Measurements from ENCODE around the gene B4GALT3.

The B4GALT3 gene

GRCh38 chr1:161201836-161202712 is 24.8 kb upstream of the B4GALT3 start, which contains the start of gene NDUFS2:
Gene NDUFS2 (plus strand): TSS chr1:161202367. CDS start chr1:161202386, 19 bp downstream.
- peak; percentile 100 for DNase-seq

GRCh38 chr1:161200992-161201835 is 23.9 kb upstream of the B4GALT3 start:
- DNase-seq = peak; percentile 44

- DNase-seq = peak; percentile 41
Measured at GRCh38 chr1:161200421-161200991, 23.2 kb upstream of the B4GALT3 start.

- DNase-seq = peak; percentile 68
Measured at GRCh38 chr1:161199506-161200139, 22.3 kb upstream of the B4GALT3 start.

GRCh38 chr1:161198897-161199431 is 21.7 kb upstream of the B4GALT3 start, which contains the start of gene ADAMTS4:
Gene ADAMTS4 (minus strand): TSS chr1:161199054. CDS start chr1:161198627, 427 bp downstream.
- peak; percentile 49 for DNase-seq

- DNase-seq = peak; percentile 79
Measured at GRCh38 chr1:161198194-161198896, 21.0 kb upstream of the B4GALT3 start.

- no peak for DNase-seq
Measured at GRCh38 chr1:161197560-161198193, 20.4 kb upstream of the B4GALT3 start.

GRCh38 chr1:161196521-161197451 is 19.5 kb upstream of the B4GALT3 start:
- no peak for DNase-seq

GRCh38 chr1:161196111-161196510 is 18.8 kb upstream of the B4GALT3 start:
- DNase-seq = no peak

GRCh38 chr1:161195171-161195570 is 17.9 kb upstream of the B4GALT3 start:
- DNase-seq = no peak

- DNase-seq = no peak
Measured at GRCh38 chr1:161193561-161194235, 16.4 kb upstream of the B4GALT3 start.

- peak; percentile 83 for DNase-seq
Measured at GRCh38 chr1:161192476-161193465, 15.5 kb upstream of the B4GALT3 start.

- DNase-seq = no peak
Measured at GRCh38 chr1:161191971-161192370, 14.7 kb upstream of the B4GALT3 start.

GRCh38 chr1:161190962-161191521 is 13.7 kb upstream of the B4GALT3 start:
- peak; percentile 68 for DNase-seq

GRCh38 chr1:161189036-161189435 is 11.7 kb upstream of the B4GALT3 start:
- DNase-seq = no peak

GRCh38 chr1:161188381-161188780 is 11.1 kb upstream of the B4GALT3 start:
- DNase-seq = no peak

- no peak for DNase-seq
Measured at GRCh38 chr1:161187311-161187710, 10.0 kb upstream of the B4GALT3 start.
